ENCODE results near the gene RTL1.

GRCh38 chr14:100864206-100864605 lies 39.3 kb downstream of the RTL1 start:
- TF ChIP-seq POLR2AphosphoS5 (IDR thresholded peaks at IDR 0.05), result no peak
- no peak for TF ChIP-seq CTCF (IDR thresholded peaks at IDR 0.05)
- TF ChIP-seq POLR2A (IDR thresholded peaks at IDR 0.05), result no peak

Measured in transverse colon (tissue), 4 donors.